ENCODE data around the gene METRNL. TPM values are rescaled to one million over a fixed set of nuclear protein-coding genes. Genes with fewer than 3 reads are reported as not detected.
A peak's percentile ranks its signal among the peaks of the same experiment; 100 is the strongest.

The METRNL gene
- polyA plus RNA-seq, 3 donors: 13.1 to 133 (median 29.8) TPM

DNA sequence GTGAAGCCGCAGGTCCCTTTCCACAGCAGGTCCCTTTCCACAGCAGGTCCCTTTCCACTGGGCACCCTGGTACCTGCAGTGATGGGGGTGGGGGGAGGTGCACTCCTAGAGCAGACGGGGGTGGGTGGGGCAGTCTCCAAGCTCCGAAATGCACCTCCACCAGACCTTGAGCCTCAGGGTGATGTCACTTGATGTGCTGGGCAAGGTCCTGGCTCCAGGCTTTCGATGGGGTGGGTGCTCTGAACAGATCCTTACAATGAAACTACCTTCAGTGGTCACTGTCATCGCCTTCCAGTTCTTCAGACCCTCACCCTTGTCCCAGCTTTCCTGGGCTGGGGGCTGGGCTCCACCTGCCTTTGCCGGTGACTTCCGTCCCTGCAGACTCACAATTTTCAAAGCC is 1.5 kb upstream of the METRNL start:
- peaks cover 0 to 11% of the 10 kb centered on the region in 2 donors for H3K36me3 ChIP-seq (replicated peaks in 1 of 2; ENCODE audit: control insufficient read depth in 1 of 2, insufficient read depth in 2 of 2, low read length in 2 of 2)
- H4K20me1 ChIP-seq (ENCODE audit: insufficient read depth, low read length): peaks cover 20% of the 10 kb centered on the region
- peak overlapping the region in 1 of 3 experiments; percentile 80 for H3K4me3 ChIP-seq (replicated peaks in 1 of 3; ENCODE audit: low read depth in 2 of 3, low read length in 3 of 3)
- Mint-ChIP-seq H3K4me3 (peak overlapping the region; percentile 76 to 81), H3K36me3 (peaks cover 14 to 20% of the 10 kb centered on the region in 2 donors), H3K27ac (peak overlapping the region in 3 of 7 donors; percentile 8 to 30 (median 21)), H3K4me1 (peaks cover 31% of the 10 kb centered on the region), H3K9me3 (peaks cover 0 to 4% (median 0%) of the 10 kb centered on the region in 7 donors), H3K27me3 (ENCODE audit: low read depth in 3 of 3) (peaks cover 22 to 33% (median 28%) of the 10 kb centered on the region in 3 donors)
- intact Hi-C loops (cut with micrococcal nuclease): loop anchor here (2.0 to 5.0 kb wide), 2 partner anchors 23 to 36 kb away; no protein-coding TSS in a partner anchor
- H3K79me2 ChIP-seq (ENCODE audit: insufficient read depth, low read length): peaks cover 27% of the 10 kb centered on the region
- H3K27me3 ChIP-seq (ENCODE audit: control insufficient read depth in 2 of 2, insufficient read depth in 2 of 2, low read length in 2 of 2): peaks cover 2 to 17% of the 10 kb centered on the region in 2 donors
- no peaks in the 10 kb centered on the region for H3K9me3 ChIP-seq (replicated peaks in 1 of 2; ENCODE audit: control insufficient read depth in 1 of 2, insufficient read depth in 1 of 2, low read length in 2 of 2)
- no peak overlapping the region for H3K27ac ChIP-seq (ENCODE audit: low read depth in 1 of 2, low read length in 2 of 2)
- H3K4me2 ChIP-seq (replicated peaks; ENCODE audit: extremely low read depth, low read length, poor library complexity, severe bottlenecking): peak overlapping the region; percentile 95
- peaks cover 33 to 34% of the 10 kb centered on the region in 2 donors for H3K4me1 ChIP-seq (ENCODE audit: control insufficient read depth in 1 of 2, insufficient read depth in 2 of 2, low read length in 2 of 2)
- no peak overlapping the region for H3K9ac ChIP-seq (ENCODE audit: insufficient read depth, low read length, poor library complexity, severe bottlenecking)
- no peak for TF ChIP-seq CTCF (IDR thresholded peaks at IDR 0.05)
- 100% methylated on average over 1 of the region's 7 CpGs for WGBS (ENCODE audit: insufficient coverage)
- no peak overlapping the region for H2AFZ ChIP-seq (ENCODE audit: insufficient read depth, low read depth, low read length, poor library complexity, severe bottlenecking)
- DNase-seq: no peak

GRCh38 chr17:83078378-83079351 is 744 bp upstream of the METRNL start:
- Histone ChIP-seq H2AFZ (ENCODE audit: insufficient read depth, low read depth, low read length, poor library complexity, severe bottlenecking) (no peak overlapping the region), H3K4me3 (replicated peaks in 1 of 3; ENCODE audit: low read depth in 2 of 3, low read length in 3 of 3) (peak overlapping the region; percentile 41 to 80 (median 46)), H4K20me1 (ENCODE audit: insufficient read depth, low read length) (peaks cover 28% of the 10 kb centered on the region), H3K79me2 (ENCODE audit: insufficient read depth, low read length) (peaks cover 34% of the 10 kb centered on the region), H3K27ac (ENCODE audit: low read depth in 1 of 2, low read length in 2 of 2) (peak overlapping the region in 1 of 2 donors; percentile 73), H3K9me3 (replicated peaks in 1 of 2; ENCODE audit: control insufficient read depth in 1 of 2, insufficient read depth in 1 of 2, low read length in 2 of 2) (no peaks in the 10 kb centered on the region), H3K27me3 (ENCODE audit: control insufficient read depth in 2 of 2, insufficient read depth in 2 of 2, low read length in 2 of 2) (peaks cover 2 to 17% of the 10 kb centered on the region in 2 donors), H3K36me3 (replicated peaks in 1 of 2; ENCODE audit: control insufficient read depth in 1 of 2, insufficient read depth in 2 of 2, low read length in 2 of 2) (peaks cover 0 to 14% of the 10 kb centered on the region in 2 donors), H3K9ac (ENCODE audit: insufficient read depth, low read length, poor library complexity, severe bottlenecking) (peak overlapping the region; percentile 80), H3K4me1 (ENCODE audit: control insufficient read depth in 1 of 2, insufficient read depth in 2 of 2, low read length in 2 of 2) (peaks cover 34% of the 10 kb centered on the region in 2 donors), H3K4me2 (replicated peaks; ENCODE audit: extremely low read depth, low read length, poor library complexity, severe bottlenecking) (peak overlapping the region; percentile 95)
- peaks cover 22 to 33% (median 29%) of the 10 kb centered on the region in 3 donors for H3K27me3 Mint-ChIP-seq (ENCODE audit: low read depth in 3 of 3)
- peaks cover 34% of the 10 kb centered on the region for H3K4me1 Mint-ChIP-seq
- intact Hi-C loops (cut with micrococcal nuclease): loop anchor here (2.0 to 5.0 kb wide), 2 partner anchors 24 to 36 kb away; no protein-coding TSS in a partner anchor
- peak in 1 of 3 donors; percentile 41 for DNase-seq
- peaks cover 0 to 4% (median 0%) of the 10 kb centered on the region in 7 donors for H3K9me3 Mint-ChIP-seq
- peaks cover 21 to 26% of the 10 kb centered on the region in 2 donors for H3K36me3 Mint-ChIP-seq
- H3K27ac Mint-ChIP-seq: peak overlapping the region in 4 of 7 donors; percentile 8 to 82 (median 36)
- WGBS (ENCODE audit: insufficient coverage): 8% methylated on average over 90 of the region's 93 CpGs
- no peak for TF ChIP-seq CTCF (IDR thresholded peaks at IDR 0.05)
- peak overlapping the region; percentile 76 to 81 for H3K4me3 Mint-ChIP-seq

Data from CD14-positive monocyte (primary cell).